Measurements from ENCODE around the gene TBC1D2B. TPM values are rescaled to one million over a fixed set of nuclear protein-coding genes. Genes with fewer than 3 reads are reported as not detected.
A peak's percentile ranks its signal among the peaks of the same experiment; 100 is the strongest.

TBC1D2B gene
- total RNA-seq, 1 experiment from 2014 or later, result 15.9 TPM

DNA sequence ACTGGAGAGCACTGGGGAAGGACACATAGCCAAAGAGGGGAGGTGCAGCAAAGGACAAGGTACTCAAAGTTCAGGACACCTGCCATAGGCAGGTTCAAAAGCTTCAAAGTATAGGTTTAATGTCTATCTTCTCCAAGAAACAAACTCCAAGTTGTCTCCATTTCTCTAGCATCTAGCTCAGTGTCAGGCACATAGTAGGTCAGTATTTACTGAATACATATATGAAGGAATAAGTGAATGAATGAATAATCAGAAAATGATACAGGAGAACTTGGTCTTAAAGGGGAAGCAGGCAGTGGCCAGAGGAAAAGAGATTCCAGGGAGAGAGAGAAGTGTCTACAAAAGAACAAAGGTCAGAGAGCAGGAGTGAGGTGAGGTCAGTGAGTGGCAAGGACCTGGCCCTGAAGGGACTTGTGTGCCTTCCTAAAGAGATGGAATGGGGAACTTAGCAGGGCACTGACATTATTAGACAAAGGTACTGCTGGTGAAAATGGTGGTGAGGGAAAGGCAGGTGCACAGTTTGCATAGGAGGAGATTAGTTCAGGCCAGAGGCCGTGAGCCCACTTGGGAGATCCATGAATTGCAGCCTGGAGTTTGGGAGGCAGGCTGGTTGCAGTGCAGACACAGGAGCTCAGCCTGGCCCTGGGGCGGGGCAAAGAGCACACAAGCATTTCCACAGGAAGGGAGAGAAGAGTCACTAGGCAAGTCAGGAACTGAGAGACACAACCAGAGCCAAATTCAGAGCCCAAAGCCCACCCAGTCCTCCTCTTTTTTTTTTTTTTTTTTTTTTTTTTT, 21.4 kb downstream of the TBC1D2B start:
- peak; percentile 55 for DNase-seq (ENCODE audit: low read depth)

GRCh38 chr15:78054966-78055365, 22.5 kb downstream of the TBC1D2B start:
- DNase-seq (ENCODE audit: low read depth), result no peak

GRCh38 chr15:78054518-78054917, 23.0 kb downstream of the TBC1D2B start:
- no peak for DNase-seq (ENCODE audit: low read depth)

- no peak for DNase-seq (ENCODE audit: low read depth)
Measured at GRCh38 chr15:78052545-78052944, 25.0 kb downstream of the TBC1D2B start.

DNA sequence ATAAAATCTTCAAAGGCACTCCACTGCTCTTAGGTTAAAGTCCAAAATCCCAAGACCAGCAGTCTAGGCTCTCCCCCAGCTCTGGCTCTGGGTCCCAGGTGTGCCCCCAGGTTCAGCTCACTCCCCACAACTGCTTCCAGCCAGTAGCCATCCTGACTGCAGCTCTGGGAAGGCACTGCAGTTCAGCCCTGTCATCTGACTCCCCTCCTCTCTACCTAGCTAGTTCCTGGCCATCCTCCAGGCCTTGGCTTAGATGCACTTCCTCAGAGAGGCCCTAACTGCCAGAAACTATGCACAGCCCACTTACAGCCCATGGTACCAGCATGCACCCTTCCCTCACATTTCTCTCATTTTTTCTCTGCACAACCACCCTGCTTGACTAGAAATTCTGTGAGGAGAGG, 25.5 kb downstream of the TBC1D2B start:
- DNase-seq (ENCODE audit: low read depth), result peak; percentile 35

- no peak for DNase-seq (ENCODE audit: low read depth)
Measured at GRCh38 chr15:78051596-78051995, 25.9 kb downstream of the TBC1D2B start.

DNA sequence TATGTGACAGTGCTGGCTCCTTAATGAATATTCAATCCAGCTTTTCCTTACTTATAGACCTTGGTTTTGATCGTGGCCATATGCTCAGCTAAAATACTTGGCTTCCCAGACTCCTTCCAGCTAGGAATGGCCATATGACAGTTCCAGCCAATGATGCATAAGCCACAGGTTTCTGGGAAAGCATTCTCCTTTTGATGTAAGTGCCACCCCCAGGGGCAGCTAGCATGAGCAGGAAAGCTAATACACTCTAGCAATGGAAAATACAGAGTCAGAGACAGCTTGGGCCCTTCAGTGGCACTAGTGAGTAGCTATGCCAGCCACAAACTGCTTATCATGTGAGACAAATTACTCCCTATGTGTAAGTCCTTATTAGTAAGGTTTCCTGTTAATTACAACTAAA, 26.7 kb downstream of the TBC1D2B start:
- DNase-seq (ENCODE audit: low read depth), result no peak

- DNase-seq (ENCODE audit: low read depth), result no peak
Measured at GRCh38 chr15:78050441-78050809, 27.1 kb downstream of the TBC1D2B start.

DNA sequence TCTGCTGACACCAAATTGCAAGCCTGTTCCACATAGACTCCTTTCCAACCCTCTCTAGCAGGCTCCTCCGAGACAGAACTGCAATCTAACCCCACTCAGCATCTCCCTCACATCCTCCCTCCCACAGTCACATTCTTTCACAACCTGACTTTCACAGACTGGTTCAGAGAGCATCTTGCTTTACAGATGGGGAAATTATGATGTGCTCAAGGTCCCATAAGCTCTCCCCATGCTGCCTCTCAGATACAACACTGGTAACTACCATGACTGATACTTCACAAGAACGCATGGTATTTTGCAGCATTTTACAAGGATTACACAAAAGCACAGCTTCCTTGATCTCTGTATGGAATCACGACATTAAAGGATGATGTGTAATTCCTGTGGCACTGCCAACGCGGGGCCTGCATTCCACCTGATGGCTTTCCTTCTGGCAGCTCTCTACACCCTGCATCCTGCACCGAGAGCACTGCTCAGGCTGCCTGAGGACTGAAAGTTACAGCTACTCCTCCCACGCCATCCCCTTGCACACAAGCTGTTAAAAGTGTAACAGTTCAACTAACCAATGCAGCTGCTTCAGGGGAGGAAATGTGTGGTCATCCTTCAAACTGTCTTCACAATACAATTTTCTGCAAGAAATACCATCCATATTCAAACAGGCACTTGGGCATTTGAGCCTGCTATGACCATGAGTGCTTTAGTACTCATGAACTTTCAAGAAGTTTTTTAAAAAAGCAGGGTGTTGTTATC, 27.6 kb downstream of the TBC1D2B start:
- no peak for DNase-seq (ENCODE audit: low read depth)

- no peak for DNase-seq (ENCODE audit: low read depth)
Measured at GRCh38 chr15:78048628-78048920, 28.9 kb downstream of the TBC1D2B start.

DNA sequence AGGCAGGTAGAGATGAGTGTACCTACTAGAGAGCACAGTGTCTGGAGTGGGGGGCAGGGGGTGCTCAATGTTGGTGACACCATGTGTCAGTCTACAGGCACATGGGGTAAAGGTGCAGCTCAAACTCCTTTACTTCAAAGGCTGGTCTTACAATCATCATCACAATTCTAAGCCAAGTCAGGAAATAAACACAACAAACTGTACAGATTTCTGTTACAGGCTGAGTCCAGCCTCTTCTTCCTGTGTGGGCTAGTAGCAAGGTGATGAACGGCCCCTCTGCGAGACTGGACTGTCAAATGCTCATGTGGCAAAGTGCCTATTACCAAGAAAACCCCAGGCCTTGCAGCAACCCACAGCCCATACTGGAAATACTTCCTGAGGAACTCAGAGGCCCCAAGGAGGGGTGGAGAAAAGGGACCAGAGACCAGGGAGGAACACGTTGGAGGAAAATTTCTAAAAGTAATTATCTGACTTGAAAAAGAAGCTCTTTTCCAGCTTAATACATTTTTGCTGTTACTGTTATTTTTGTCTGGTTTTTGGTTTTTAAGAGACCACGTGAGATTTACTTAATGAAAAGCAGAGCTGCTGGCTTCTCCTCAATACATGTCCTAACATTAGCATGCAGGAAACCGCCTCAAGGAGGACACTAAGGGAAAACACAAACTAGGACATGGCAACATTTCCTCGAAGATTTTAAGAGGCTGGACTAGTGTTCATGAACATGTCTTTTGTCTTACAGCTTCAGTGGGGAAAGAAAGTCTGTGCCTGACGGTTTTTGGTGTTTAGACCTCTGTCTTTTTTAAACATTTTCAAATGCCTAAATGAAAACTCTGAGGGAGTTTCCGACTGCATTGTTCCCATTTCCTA, 29.5 kb downstream of the TBC1D2B start:
- peak; percentile 27 for DNase-seq (ENCODE audit: low read depth)

DNA sequence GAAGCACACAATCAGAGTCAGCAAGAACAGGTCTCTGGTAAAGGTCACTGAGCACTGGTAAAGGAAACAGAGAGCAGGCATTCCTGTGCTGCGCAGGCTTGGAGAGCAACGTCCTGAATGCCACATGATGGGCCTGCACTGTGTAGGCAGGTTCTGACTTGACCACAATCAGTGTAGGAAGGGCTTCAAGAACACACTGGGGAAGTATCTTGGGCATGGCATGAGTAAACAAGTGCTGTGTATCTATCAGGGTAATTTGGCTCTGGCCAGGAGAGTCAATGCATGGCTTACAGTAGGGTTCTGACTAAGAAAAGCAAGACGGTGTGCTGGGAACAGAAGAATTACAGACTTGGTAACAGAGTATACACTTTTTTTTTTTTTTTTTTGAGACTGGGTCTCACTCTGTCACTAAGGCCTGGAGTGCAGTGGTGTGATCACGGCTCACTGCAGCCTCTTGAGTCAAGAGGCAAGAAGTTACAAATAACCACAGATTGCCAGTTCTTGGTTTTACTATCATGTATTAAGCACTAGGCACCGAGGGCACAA, 30.6 kb downstream of the TBC1D2B start:
- DNase-seq (ENCODE audit: low read depth), result no peak

DNA sequence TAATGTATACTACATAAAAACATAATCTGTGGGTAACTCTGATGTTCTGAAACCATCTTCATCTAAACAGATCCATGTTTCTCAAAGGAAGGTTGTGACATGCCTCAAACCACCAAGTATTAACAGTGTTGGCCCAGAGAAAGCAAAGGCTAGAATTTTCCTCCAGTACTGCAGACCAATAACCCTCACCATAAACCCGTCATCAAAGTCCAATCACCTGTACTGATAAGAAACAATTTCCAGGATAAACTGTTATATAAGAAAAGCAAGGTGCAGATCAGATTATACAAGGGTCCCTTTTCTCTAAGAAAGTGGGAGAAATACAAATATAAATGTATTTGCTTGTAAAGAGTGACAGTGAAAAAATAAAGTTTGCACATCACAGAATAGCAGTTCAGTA, 32.3 kb downstream of the TBC1D2B start:
- no peak for DNase-seq (ENCODE audit: low read depth)

DNA sequence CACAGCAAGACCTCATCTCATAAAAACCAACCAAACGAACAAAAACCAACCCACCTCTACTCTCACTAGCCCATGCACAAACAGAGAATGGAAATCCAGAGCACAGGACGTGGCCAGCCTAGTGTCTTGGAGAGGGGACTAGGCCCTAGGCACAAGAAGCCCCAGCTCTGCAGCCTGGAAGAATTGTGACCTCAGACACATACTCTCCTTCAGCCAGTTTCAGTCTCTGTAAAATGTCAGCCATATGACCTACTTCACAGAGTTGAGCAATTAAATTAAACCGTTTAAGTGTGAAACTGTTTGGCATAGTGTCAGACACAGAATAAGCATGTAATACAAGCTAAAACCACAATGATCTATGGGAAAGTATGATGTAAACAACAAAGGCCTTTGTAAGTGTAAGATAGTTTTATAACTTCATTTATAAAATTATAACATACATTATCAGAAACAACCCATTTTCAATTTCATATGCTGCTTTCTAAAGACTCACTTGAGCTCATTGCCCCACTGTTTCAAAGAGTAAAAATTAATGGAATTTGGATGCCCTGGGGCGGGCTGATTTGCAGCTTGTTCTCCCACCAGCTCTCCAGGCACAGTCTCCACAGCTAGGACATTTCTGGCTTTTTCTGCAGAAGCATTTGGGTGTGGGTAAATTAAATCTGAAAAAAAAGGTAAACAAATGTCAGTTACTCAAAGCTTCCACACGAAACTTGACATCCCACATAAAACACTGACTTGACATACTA, 32.9 kb downstream of the TBC1D2B start:
- DNase-seq (ENCODE audit: low read depth), result no peak

DNA sequence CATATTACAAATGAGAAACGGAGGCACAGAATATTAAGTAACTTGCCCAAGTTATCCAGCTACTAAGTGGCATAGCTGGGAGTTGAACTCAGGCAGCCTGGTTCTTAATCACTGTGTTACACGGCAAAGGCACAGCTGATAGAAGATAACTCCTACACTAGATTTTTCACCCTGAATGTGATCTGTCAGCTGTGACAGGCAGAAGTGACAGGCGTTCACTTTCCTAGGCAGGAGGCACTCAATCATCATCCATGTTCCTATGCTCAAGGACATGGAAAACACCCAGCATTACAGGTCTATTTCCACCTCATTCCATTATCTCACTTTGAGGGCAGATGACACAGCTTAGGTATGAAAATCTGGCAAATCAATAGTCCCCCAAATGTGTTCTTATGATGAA, 35.6 kb downstream of the TBC1D2B start:
- DNase-seq (ENCODE audit: low read depth), result no peak

DNA sequence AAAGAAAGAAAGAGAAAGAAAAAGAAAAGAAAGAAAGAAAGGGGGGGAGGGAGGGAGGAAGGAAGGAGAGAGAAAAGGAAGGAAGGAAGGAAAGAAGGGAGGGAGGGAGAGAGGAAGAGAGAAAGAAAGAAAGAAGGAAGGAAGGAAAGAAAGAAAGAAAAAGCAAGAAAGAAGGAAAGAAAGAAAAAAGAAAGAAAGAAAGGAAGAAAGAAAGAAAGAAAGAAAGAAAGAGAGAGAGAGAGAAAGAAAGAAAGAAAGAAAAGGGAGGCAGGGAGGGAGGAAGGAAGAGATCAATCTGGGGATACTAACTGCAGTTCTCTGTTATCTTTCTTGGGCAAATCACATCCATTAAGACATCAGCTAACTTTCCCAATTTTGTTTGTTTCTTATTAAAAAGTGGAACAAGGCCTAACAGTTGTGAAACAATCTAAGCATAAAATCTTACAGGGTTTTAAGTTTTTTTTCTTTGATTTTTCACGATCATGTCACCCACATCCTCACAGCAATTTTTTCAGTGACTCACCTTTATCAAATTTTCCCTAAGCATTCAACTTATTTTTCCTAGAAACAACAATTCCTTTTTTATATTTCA, 36.8 kb downstream of the TBC1D2B start:
- no peak for DNase-seq (ENCODE audit: low read depth)

GRCh38 chr15:78038585-78039247, 38.8 kb downstream of the TBC1D2B start:
- DNase-seq (ENCODE audit: low read depth), result no peak

GRCh38 chr15:78037779-78038305, 39.7 kb downstream of the TBC1D2B start:
- no peak for DNase-seq (ENCODE audit: low read depth)

- no peak for DNase-seq (ENCODE audit: low read depth)
Measured at GRCh38 chr15:78037328-78037727, 40.2 kb downstream of the TBC1D2B start.

All from HT1080 (cell line).